KMS-11 (cell line): ENCODE measurements around the gene RSPRY1.

ENCODE experiments used
- H2AFZ ChIP-seq: fragments of 200-600 bp; sonication (generic); 2 replicates; pipeline ENCODE4 v1.6.1; 2016; ENCODE audit warnings: antibody characterized with exemption, mixed run types, low read depth
- H3K27ac ChIP-seq: fragments of 200-600 bp; sonication (generic); 2 replicates; pipeline ENCODE4 v1.6.1; 2016; ENCODE audit warnings: mild to moderate bottlenecking, mixed run types
- H3K27me3 ChIP-seq: fragments of 200-600 bp; sonication (generic); 2 replicates; pipeline ENCODE4 v1.6.1; 2017; ENCODE audit warnings: mild to moderate bottlenecking, low read depth, mixed run types, moderate library complexity; ENCODE audit not compliant: insufficient read depth
- H3K36me3 ChIP-seq: fragments of 200-600 bp; sonication (generic); 2 replicates; pipeline ENCODE4 v1.6.1; 2017; ENCODE audit warnings: mild to moderate bottlenecking, mixed run types; ENCODE audit not compliant: insufficient read depth
- H3K4me1 ChIP-seq: fragments of 200-600 bp; sonication (generic); 2 replicates; pipeline ENCODE4 v1.6.1; 2016; ENCODE audit warnings: mild to moderate bottlenecking, low read depth, mixed run types; ENCODE audit not compliant: poor library complexity, severe bottlenecking
- H3K4me2 ChIP-seq: fragments of 200-600 bp; sonication (generic); 2 replicates; pipeline ENCODE4 v1.7.0; 2016; ENCODE audit warnings: mild to moderate bottlenecking, mixed run types
- H3K4me3 ChIP-seq: fragments of 200-600 bp; sonication (generic); IDR thresholded peaks from 2 replicates; pipeline ENCODE4 v1.6.1; 2017; ENCODE audit warnings: low read depth, low read length, mixed read lengths; ENCODE audit not compliant: insufficient read depth
- H3K79me2 ChIP-seq: fragments of 200-600 bp; sonication (generic); 2 replicates; pipeline ENCODE4 v1.6.1; 2016; ENCODE audit warnings: low read depth, mixed run types; ENCODE audit not compliant: insufficient read depth
- H3K9ac ChIP-seq: fragments of 200-600 bp; sonication (generic); 2 replicates; pipeline ENCODE4 v1.6.1; 2016; ENCODE audit warnings: mild to moderate bottlenecking, mixed run types
- H4K20me1 ChIP-seq: fragments of 200-600 bp; sonication (generic); 2 replicates; pipeline ENCODE4 v1.6.1; 2016; ENCODE audit warnings: mild to moderate bottlenecking, mixed run types; ENCODE audit not compliant: insufficient read depth
- TF ChIP-seq, protein P1 (sequence below): fragments of 200-600 bp; sonication (generic); conservative IDR thresholded peaks from 2 replicates; pipeline ENCODE4 v1.6.1; 2017; ENCODE audit warnings: low read depth, mild to moderate bottlenecking, antibody characterized with exemption, low read length, moderate library complexity, mixed read lengths

RSPRY1 gene

DNA sequence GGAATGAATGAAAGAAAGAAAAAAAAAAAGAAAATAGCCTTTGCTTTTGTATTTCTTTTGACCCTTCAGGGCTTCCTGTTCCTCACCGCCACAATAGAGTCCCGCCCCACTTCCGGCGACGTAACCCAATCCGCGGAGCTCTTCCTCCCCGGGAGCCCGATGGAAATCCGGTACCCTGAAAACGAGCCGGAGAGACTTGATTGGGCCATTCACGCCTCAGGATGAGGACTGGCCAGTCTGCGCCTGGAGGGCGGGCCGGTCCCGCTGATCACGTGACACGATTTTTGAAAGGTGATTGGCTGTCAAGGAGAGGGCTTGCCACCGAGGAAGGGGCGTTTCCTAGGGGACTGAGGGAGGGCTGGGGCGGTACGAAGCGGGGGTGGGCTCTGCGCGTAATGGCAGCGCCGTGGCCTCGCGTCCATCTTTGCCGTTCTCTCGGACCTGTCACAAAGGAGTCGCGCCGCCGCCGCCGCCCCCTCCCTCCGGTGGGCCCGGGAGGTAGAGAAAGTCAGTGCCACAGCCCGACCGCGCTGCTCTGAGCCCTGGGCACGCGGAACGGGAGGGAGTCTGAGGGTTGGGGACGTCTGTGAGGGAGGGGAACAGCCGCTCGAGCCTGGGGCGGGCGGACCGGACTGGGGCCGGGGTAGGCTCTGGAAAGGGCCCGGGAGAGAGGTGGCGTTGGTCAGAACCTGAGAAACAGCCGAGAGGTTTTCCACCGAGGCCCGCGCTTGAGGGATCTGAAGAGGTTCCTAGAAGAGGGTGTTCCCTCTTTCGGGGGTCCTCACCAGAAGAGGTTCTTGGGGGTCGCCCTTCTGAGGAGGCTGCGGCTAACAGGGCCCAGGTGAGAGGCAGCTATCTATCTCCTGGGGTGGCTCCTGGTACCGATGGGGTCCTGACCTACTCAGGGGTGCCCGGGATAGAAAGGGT is at the start of gene RSPRY1, which contains the start of gene PSME3IP1:
Gene RSPRY1, plus strand, starts transcription at position 385 of the 927 bp plus-strand sequence. CDS start 18,330 bp downstream, outside the sequence.
Gene PSME3IP1, minus strand, starts transcription at position 95 of the 927 bp plus-strand sequence. CDS start 12,185 bp downstream, outside the sequence.
- Histone ChIP-seq H3K36me3 (no peaks in the 10 kb centered on the region), H4K20me1 (no peaks in the 10 kb centered on the region), H3K4me1 (peaks cover 34% of the 10 kb centered on the region), H3K4me2 (peak within 1 kb of the TSS; percentile 91), H3K9ac (peak within 1 kb of the TSS; percentile 76; the same call in 1 of the 2 replicates), H3K4me3 (no peak within 1 kb of the TSS), H3K27me3 (no peaks in the 10 kb centered on the region), H3K79me2 (peaks cover 83% of the 10 kb centered on the region), H2AFZ (peak within 1 kb of the TSS; percentile 89), H3K27ac (peak within 1 kb of the TSS; percentile 72)
- TF ChIP-seq, protein P1, sequence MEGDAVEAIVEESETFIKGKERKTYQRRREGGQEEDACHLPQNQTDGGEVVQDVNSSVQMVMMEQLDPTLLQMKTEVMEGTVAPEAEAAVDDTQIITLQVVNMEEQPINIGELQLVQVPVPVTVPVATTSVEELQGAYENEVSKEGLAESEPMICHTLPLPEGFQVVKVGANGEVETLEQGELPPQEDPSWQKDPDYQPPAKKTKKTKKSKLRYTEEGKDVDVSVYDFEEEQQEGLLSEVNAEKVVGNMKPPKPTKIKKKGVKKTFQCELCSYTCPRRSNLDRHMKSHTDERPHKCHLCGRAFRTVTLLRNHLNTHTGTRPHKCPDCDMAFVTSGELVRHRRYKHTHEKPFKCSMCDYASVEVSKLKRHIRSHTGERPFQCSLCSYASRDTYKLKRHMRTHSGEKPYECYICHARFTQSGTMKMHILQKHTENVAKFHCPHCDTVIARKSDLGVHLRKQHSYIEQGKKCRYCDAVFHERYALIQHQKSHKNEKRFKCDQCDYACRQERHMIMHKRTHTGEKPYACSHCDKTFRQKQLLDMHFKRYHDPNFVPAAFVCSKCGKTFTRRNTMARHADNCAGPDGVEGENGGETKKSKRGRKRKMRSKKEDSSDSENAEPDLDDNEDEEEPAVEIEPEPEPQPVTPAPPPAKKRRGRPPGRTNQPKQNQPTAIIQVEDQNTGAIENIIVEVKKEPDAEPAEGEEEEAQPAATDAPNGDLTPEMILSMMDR: no peak

- peaks cover 13% of the 10 kb centered on the region for H3K4me1 ChIP-seq
- TF ChIP-seq, protein P1: no peak
- H3K27ac ChIP-seq: no peak overlapping the region
- H3K36me3 ChIP-seq: no peaks in the 10 kb centered on the region
- H3K9ac ChIP-seq: no peak overlapping the region
- no peak overlapping the region for H3K4me2 ChIP-seq
- H4K20me1 ChIP-seq: no peaks in the 10 kb centered on the region
- H3K79me2 ChIP-seq: no peaks in the 10 kb centered on the region
- no peak overlapping the region for H2AFZ ChIP-seq
- H3K4me3 ChIP-seq: no peak overlapping the region
- H3K27me3 ChIP-seq: no peaks in the 10 kb centered on the region
Observed at GRCh38 chr16:57137043-57137442, 49.1 kb upstream of the RSPRY1 start.

- peaks cover 8% of the 10 kb centered on the region for H3K4me1 ChIP-seq
- no peaks in the 10 kb centered on the region for H4K20me1 ChIP-seq
- TF ChIP-seq, protein P1: no peak
- no peak overlapping the region for H3K4me2 ChIP-seq
- H3K4me3 ChIP-seq: no peak overlapping the region
- H3K79me2 ChIP-seq: no peaks in the 10 kb centered on the region
- H3K27me3 ChIP-seq: no peaks in the 10 kb centered on the region
- no peak overlapping the region for H3K9ac ChIP-seq
- H3K27ac ChIP-seq: no peak overlapping the region
- no peaks in the 10 kb centered on the region for H3K36me3 ChIP-seq
- no peak overlapping the region for H2AFZ ChIP-seq
Observed at GRCh38 chr16:57137566-57138273, 48.4 kb upstream of the RSPRY1 start.

- H3K4me1 ChIP-seq: peaks cover 8% of the 10 kb centered on the region
- no peaks in the 10 kb centered on the region for H3K36me3 ChIP-seq
- no peak overlapping the region for H2AFZ ChIP-seq
- no peaks in the 10 kb centered on the region for H3K27me3 ChIP-seq
- no peak overlapping the region for H3K27ac ChIP-seq
- no peak overlapping the region for H3K9ac ChIP-seq
- no peaks in the 10 kb centered on the region for H3K79me2 ChIP-seq
- TF ChIP-seq, protein P1: no peak
- no peak overlapping the region for H3K4me3 ChIP-seq
- no peaks in the 10 kb centered on the region for H4K20me1 ChIP-seq
- H3K4me2 ChIP-seq: no peak overlapping the region
Observed at GRCh38 chr16:57138281-57138935, 47.7 kb upstream of the RSPRY1 start.
